ENCODE measurements around the gene PPP1R14D. TPM values are rescaled to one million over a fixed set of nuclear protein-coding genes. Genes with fewer than 3 reads are reported as not detected.

PPP1R14D gene
- total RNA-seq, 2 experiments from 2014 or later, result not detected

DNA sequence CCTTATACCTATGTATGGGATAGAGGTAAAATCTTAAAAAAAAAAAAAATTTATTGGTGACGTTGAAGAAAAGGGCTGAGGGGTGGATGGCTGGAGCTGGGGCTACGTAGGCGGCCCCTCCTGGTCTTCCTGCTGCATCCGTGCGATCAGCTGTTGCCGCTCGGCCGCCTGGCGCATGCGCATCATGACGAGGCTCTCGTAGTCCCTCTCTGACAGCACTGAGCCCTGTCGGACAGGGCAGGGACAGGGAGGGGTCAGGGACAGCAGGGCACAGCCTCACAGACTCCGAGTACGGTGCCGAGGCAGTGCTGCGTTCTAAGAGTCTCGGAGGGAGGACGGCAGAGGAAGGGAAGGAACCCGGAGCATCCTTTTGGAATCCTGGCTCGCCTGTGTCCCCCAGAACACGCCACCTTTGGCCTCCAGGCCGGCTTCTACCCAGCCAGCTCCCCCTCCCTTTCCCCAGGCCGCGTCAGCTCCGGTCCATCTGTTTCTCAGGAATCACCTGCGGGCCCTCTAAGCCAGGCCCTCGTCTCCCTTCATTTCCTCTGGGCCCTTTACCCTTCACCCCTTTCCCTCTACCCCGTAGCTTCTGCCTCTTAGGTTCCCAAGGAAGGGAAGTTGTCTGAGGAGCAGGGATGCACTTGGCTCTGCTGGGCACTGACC lies 60.5 kb downstream of the PPP1R14D start:
- H3K4me1 Mint-ChIP-seq (ENCODE audit: low read depth), result peaks cover 43% of the 10 kb centered on the region
- H3K27ac ChIP-seq (ENCODE audit: low read depth in 1 of 2, low read length in 2 of 2), result no peak overlapping the region

DNA sequence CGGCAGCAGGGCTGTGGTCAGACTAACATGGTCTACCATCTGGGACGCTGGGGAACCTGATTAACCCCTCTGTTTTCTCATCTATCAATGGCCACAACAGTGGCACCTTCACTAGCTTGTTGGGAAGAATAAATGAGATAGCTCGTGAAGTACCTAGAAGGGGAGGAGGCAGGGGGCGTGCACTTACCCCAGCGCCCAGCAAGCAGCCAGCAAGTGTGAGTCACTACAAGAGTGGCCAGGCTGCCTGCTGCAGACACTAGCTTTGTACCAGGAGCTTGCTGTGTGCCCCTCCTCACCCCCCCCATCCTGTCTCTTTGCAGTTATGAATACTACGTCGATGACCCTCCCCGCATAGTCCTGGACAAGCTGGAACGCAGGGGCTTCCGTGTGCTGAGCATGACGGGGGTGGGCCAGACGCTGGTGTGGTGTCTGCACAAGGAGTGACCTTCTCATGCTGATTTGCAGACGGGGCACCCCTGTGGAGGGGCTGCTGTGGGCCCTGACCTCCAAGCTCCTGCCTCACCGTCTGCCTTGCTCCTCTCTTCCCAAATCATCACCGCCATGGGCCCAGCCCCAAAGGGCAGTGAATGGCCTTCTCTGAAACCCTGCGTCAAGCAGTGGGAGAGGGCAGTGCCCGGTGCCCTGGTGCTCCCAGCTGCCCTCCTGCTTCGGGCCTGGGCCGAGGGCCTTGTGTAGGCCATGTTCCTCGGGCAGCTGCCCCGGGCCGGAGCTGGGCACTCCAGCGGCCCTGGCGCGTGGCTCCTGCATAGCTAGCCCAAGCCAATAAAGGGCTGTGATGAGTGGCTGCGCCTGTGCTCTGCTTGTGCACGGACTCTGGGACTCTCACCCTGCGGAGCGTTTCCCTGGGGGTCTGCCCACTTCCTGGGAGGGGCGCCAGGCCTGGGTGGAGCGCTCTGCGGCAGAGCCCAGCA lies 61.3 kb downstream of the PPP1R14D start:
- no peak overlapping the region for H3K27ac Mint-ChIP-seq

More for the DNA sequence above, 60.5 kb downstream of the PPP1R14D start:
- Histone ChIP-seq H3K4me1 (ENCODE audit: insufficient read depth, low read length) (peaks cover 52% of the 10 kb centered on the region), H3K27me3 (ENCODE audit: control insufficient read depth in 1 of 2, insufficient read depth in 2 of 2, low read length in 2 of 2) (no peaks in the 10 kb centered on the region), H3K4me3 (ENCODE audit: low read length) (no peak overlapping the region), H3K36me3 (ENCODE audit: insufficient read depth, low read length) (peaks cover 24% of the 10 kb centered on the region), H3K9me3 (ENCODE audit: control insufficient read depth in 1 of 2, insufficient read depth in 1 of 2, low read length in 2 of 2) (no peaks in the 10 kb centered on the region)
- Mint-ChIP-seq H3K36me3 (ENCODE audit: low read depth) (peaks cover 27% of the 10 kb centered on the region), H3K4me3 (no peak overlapping the region), H3K9me3 (no peaks in the 10 kb centered on the region), H3K27me3 (no peaks in the 10 kb centered on the region), H3K27ac (peak overlapping the region; percentile 89)
- TF ChIP-seq, protein P1, sequence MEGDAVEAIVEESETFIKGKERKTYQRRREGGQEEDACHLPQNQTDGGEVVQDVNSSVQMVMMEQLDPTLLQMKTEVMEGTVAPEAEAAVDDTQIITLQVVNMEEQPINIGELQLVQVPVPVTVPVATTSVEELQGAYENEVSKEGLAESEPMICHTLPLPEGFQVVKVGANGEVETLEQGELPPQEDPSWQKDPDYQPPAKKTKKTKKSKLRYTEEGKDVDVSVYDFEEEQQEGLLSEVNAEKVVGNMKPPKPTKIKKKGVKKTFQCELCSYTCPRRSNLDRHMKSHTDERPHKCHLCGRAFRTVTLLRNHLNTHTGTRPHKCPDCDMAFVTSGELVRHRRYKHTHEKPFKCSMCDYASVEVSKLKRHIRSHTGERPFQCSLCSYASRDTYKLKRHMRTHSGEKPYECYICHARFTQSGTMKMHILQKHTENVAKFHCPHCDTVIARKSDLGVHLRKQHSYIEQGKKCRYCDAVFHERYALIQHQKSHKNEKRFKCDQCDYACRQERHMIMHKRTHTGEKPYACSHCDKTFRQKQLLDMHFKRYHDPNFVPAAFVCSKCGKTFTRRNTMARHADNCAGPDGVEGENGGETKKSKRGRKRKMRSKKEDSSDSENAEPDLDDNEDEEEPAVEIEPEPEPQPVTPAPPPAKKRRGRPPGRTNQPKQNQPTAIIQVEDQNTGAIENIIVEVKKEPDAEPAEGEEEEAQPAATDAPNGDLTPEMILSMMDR (IDR thresholded peaks at IDR 0.05), result no peak
- POLR2A ChIA-PET, result interaction anchor here (1.4 to 1.9 kb wide), 2 partner anchors 13 to 73 kb away, joined by 4 to 5 read pairs; partner anchors contain the start of genes RAD51 and RMDN3
- intact Hi-C loops (cut with DNase I, micrococcal nuclease), result loop anchor here (5.0 to 10.0 kb wide), 3 partner anchors 76 to 347 kb away; partner anchors contain the start of genes INO80 (in 1 of the 2) and KNL1 (in 1 of the 2)
- DNase-seq, result no peak
- ATAC-seq (ENCODE audit: poor library complexity), result no peak
- CTCF ChIA-PET, result interaction anchor here (4.4 kb wide), 1 partner anchor 14 kb away, joined by 19 read pairs; no protein-coding TSS in a partner anchor

More for the DNA sequence above, 61.3 kb downstream of the PPP1R14D start:
- Histone ChIP-seq H3K4me1 (ENCODE audit: insufficient read depth, low read length) (peaks cover 57% of the 10 kb centered on the region), H3K9me3 (ENCODE audit: control insufficient read depth in 1 of 2, insufficient read depth in 1 of 2, low read length in 2 of 2) (no peaks in the 10 kb centered on the region), H3K4me3 (ENCODE audit: low read length) (no peak overlapping the region), H3K36me3 (ENCODE audit: insufficient read depth, low read length) (peaks cover 24% of the 10 kb centered on the region), H3K27me3 (ENCODE audit: control insufficient read depth in 1 of 2, insufficient read depth in 2 of 2, low read length in 2 of 2) (no peaks in the 10 kb centered on the region), H3K27ac (ENCODE audit: low read depth in 1 of 2, low read length in 2 of 2) (no peak overlapping the region)
- Mint-ChIP-seq H3K36me3 (ENCODE audit: low read depth) (peaks cover 25% of the 10 kb centered on the region), H3K4me1 (ENCODE audit: low read depth) (peaks cover 43% of the 10 kb centered on the region), H3K4me3 (no peak overlapping the region), H3K9me3 (no peaks in the 10 kb centered on the region), H3K27me3 (no peaks in the 10 kb centered on the region)
- CTCF ChIA-PET, result no interaction called here
- TF ChIP-seq, protein P1 (IDR thresholded peaks at IDR 0.05), result no peak
- POLR2A ChIA-PET, result interaction anchor here (1.4 kb wide), 1 partner anchor 73 kb away, joined by 4 read pairs; the partner anchor contains the start of gene RAD51
- intact Hi-C loops (cut with DNase I, micrococcal nuclease), result loop anchor here (5.0 to 10.0 kb wide), 3 partner anchors 75 to 348 kb away; partner anchors contain the start of genes INO80 (in 1 of the 2) and KNL1 (in 1 of the 2)
- ATAC-seq (ENCODE audit: poor library complexity) (no peak), DNase-seq (no peak)

Measured in CD4-positive, alpha-beta T cell (primary cell).